ENCODE results near the gene TMEM254. TPM values are rescaled to one million over a fixed set of nuclear protein-coding genes. Genes with fewer than 3 reads are reported as not detected.

Gene TMEM254
- total and polyA plus RNA-seq, 2 experiments from 2014 or later, result 8.6 to 18.6 TPM

DNA sequence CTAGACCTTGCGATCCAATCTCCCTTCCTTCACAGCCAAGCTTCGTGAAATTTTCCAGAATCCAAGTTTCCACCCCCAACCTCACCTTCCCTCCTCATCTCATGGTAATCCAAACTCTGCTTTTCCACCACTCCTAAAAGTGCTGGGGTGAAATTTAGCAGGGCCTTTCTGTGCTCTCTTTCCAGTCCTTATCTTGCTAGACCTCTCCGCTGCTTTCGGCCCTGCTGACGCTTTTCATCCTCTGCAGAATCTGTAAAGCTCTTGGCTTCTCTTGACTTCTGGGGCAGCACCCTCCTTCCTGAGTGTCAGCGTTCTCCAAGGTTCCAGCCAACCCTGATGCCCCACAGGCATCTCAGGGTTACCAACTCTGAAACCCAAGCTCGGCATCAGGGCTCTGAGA, 61.8 kb downstream of the TMEM254 start:
- no peak for DNase-seq (ENCODE audit: low read depth in 1 of 2, low spot score in 1 of 2)
- H3K9me3 ChIP-seq (ENCODE audit: low read depth), result no peaks in the 10 kb centered on the region
- no peaks in the 10 kb centered on the region for H3K27me3 ChIP-seq
- no peak overlapping the region for H3K4me3 ChIP-seq
- H3K36me3 ChIP-seq, result no peaks in the 10 kb centered on the region
- no peak overlapping the region for H3K27ac ChIP-seq
- TF ChIP-seq, protein P1, sequence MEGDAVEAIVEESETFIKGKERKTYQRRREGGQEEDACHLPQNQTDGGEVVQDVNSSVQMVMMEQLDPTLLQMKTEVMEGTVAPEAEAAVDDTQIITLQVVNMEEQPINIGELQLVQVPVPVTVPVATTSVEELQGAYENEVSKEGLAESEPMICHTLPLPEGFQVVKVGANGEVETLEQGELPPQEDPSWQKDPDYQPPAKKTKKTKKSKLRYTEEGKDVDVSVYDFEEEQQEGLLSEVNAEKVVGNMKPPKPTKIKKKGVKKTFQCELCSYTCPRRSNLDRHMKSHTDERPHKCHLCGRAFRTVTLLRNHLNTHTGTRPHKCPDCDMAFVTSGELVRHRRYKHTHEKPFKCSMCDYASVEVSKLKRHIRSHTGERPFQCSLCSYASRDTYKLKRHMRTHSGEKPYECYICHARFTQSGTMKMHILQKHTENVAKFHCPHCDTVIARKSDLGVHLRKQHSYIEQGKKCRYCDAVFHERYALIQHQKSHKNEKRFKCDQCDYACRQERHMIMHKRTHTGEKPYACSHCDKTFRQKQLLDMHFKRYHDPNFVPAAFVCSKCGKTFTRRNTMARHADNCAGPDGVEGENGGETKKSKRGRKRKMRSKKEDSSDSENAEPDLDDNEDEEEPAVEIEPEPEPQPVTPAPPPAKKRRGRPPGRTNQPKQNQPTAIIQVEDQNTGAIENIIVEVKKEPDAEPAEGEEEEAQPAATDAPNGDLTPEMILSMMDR (IDR thresholded peaks at IDR 0.05; ENCODE audit: low read depth, low read length), result no peak
- H3K4me1 ChIP-seq (ENCODE audit: low read depth), result no peaks in the 10 kb centered on the region

DNA sequence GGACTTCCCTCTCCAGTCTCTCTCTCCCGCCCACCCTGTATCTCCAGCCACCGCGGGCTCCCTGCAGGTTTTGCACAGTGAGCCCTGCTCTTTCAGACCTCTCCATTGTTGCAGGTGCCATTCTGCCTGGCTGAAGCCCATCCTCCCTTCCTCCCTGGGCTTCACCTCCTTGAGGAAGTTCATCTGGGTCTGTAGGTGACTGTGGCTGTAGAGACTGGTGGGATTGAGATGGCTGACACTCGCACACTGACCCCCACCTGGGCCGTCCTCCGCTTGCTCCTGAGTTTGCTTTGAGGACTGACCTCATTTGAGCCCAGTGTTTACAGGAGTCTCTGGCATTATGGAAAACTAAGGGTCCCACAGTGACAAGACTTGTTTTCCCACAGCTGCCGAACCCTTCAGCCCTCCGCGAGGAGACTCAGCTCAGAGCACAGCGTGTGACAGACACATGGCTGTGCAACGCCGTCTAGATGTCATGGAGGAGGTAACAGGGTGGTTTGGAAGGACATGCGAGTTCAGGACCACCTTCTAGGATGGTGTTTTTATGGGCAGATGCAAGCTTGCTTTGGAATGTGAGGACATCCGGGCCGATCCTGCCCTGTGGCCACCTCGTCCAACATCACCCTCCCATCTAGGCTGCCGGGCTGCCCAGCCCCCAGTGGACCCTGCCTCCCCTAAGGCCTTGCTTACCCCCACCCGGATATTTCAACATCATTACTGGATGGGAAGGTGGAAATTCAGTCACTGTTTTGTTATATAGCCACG, 63.4 kb downstream of the TMEM254 start:
- H3K27ac ChIP-seq, result no peak overlapping the region
- H3K27me3 ChIP-seq, result no peaks in the 10 kb centered on the region
- H3K9me3 ChIP-seq (ENCODE audit: low read depth), result no peaks in the 10 kb centered on the region
- H3K4me1 ChIP-seq (ENCODE audit: low read depth), result no peaks in the 10 kb centered on the region
- no peak for DNase-seq (ENCODE audit: low read depth in 1 of 2, low spot score in 1 of 2)
- no peak overlapping the region for H3K4me3 ChIP-seq
- H3K36me3 ChIP-seq, result no peaks in the 10 kb centered on the region
- TF ChIP-seq, protein P1 (IDR thresholded peaks at IDR 0.05; ENCODE audit: low read depth, low read length), result no peak

Other genes starting within 250 kb of the TMEM254 start
- 0.15 and 1.1 TPM in 2 replicates for gene SFTPD, start 129.6 kb upstream of the TMEM254 start, total RNA-seq
- gene SFTPD, start 129.6 kb upstream of the TMEM254 start, polyA plus RNA-seq, result 0.73 TPM in 1 of 2 replicates, not detected in the other
- not detected in 2 replicates for gene PLAC9, start 54.1 kb downstream of the TMEM254 start, total RNA-seq
- 1.4 and 1.9 TPM in 2 replicates for gene PLAC9, start 54.1 kb downstream of the TMEM254 start, polyA plus RNA-seq
- 74.4 and 80.2 TPM in 2 replicates for gene ANXA11, start 126.9 kb downstream of the TMEM254 start, total RNA-seq
- 82.4 and 112 TPM in 2 replicates for gene ANXA11, start 126.9 kb downstream of the TMEM254 start, polyA plus RNA-seq
- gene MAT1A, start 211.0 kb downstream of the TMEM254 start, total RNA-seq, result 5.1 and 5.6 TPM in 2 replicates
- gene MAT1A, start 211.0 kb downstream of the TMEM254 start, polyA plus RNA-seq, result 1.9 and 3.4 TPM in 2 replicates